ENCODE results near the gene TDO2.

GRCh38 chr4:155952501-155952901 lies 49.0 kb downstream of the TDO2 start:
- TF ChIP-seq, protein P1, sequence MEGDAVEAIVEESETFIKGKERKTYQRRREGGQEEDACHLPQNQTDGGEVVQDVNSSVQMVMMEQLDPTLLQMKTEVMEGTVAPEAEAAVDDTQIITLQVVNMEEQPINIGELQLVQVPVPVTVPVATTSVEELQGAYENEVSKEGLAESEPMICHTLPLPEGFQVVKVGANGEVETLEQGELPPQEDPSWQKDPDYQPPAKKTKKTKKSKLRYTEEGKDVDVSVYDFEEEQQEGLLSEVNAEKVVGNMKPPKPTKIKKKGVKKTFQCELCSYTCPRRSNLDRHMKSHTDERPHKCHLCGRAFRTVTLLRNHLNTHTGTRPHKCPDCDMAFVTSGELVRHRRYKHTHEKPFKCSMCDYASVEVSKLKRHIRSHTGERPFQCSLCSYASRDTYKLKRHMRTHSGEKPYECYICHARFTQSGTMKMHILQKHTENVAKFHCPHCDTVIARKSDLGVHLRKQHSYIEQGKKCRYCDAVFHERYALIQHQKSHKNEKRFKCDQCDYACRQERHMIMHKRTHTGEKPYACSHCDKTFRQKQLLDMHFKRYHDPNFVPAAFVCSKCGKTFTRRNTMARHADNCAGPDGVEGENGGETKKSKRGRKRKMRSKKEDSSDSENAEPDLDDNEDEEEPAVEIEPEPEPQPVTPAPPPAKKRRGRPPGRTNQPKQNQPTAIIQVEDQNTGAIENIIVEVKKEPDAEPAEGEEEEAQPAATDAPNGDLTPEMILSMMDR (IDR thresholded peaks at IDR 0.05; ENCODE audit: insufficient read depth, low read length), result no peak
- TF ChIP-seq POLR2AphosphoS5 (IDR thresholded peaks at IDR 0.05; ENCODE audit: low read depth) (no peak), GABPA (IDR thresholded peaks at IDR 0.05; ENCODE audit: low read depth) (no peak), SPI1 (IDR thresholded peaks at IDR 0.05; ENCODE audit: borderline replicate concordance, low read depth) (no peak), REST (IDR thresholded peaks at IDR 0.05; ENCODE audit: insufficient replicate concordance, low read depth) (no peak)

Measured in HL-60 (cell line).